SK-N-SH (cell line): ENCODE measurements around the gene RDX. TPM values are rescaled to one million over a fixed set of nuclear protein-coding genes. Genes with fewer than 3 reads are reported as not detected.

Experiments
- CTCF ChIA-PET: fragments of 300-600, 350-600 bp; formaldehyde crosslinking; extraction: SDS; loops from one replicate; lab custom pipeline; 2021; lab: Yijun Ruan, JAX
- POLR2A ChIA-PET: fragments of 350-600 bp; sonication (Branson Sonifier 250); formaldehyde crosslinking; extraction: SDS; loops from one replicate; lab custom pipeline; 2020; ENCODE audit warnings: antibody characterized with exemption, inconsistent platforms; lab: Yijun Ruan, JAX
- DNase-seq: peaks from one replicate; pipeline ENCODE4 v3.0.0; 2012
- H2AFZ ChIP-seq: fragments of 200-600 bp; sonication (generic); 2 replicates; pipeline ENCODE4 v1.8.1; 2016; ENCODE audit warnings: antibody characterized with exemption, mild to moderate bottlenecking, low read depth
- H3F3A ChIP-seq: fragments of 200-600 bp; sonication (generic); replicated peaks from 2 replicates; pipeline ENCODE3; 2016; ENCODE audit warnings: antibody characterized with exemption, mild to moderate bottlenecking; ENCODE audit not compliant: insufficient read depth
- H3K27ac ChIP-seq, 2 experiments: fragments of 200-500 bp in 1 of 2; fragments of 200-600 bp in 1 of 2; sonication (Bioruptor generic) in 1 of 2; sonication (generic), shearing (Covaris generic) in 1 of 2; 2 replicates each; pipeline versions ENCODE4 v1.5.1 to v1.6.1; 2014 to 2016; ENCODE audit warnings: low read depth in 2 of 2, inconsistent platforms in 1 of 2, low read length in 1 of 2, mild to moderate bottlenecking in 1 of 2, mixed read lengths in 1 of 2
- H3K27me3 ChIP-seq: fragments of 200-600 bp; sonication (generic), shearing (Covaris generic); 2 replicates; pipeline ENCODE4 v1.6.1; 2016; ENCODE audit warnings: mixed run types; ENCODE audit not compliant: insufficient read depth
- H3K36me3 ChIP-seq, 2 experiments: fragments of 200-500 bp in 1 of 2; fragments of 200-600 bp in 1 of 2; sonication (Bioruptor generic) in 1 of 2; sonication (generic) in 1 of 2; replicated peaks in 1 of 2; 2 replicates each; pipeline versions ENCODE3 to v1.5.1; 2014 to 2016; ENCODE audit warnings: low read length in 1 of 2, mild to moderate bottlenecking in 1 of 2; ENCODE audit not compliant: insufficient read depth in 2 of 2, control insufficient read depth in 1 of 2
- H3K4me1 ChIP-seq, 2 experiments: fragments of 200-500 bp in 1 of 2; fragments of 200-600 bp in 1 of 2; sonication (Bioruptor generic) in 1 of 2; sonication (generic), shearing (Covaris generic) in 1 of 2; 2 replicates each; pipeline versions ENCODE4 v1.5.1 to v1.6.1; 2014 to 2016; ENCODE audit warnings: low read depth in 1 of 2, low read length in 1 of 2, mixed run types in 1 of 2; ENCODE audit not compliant: insufficient read depth in 2 of 2, control insufficient read depth in 1 of 2
- H3K4me2 ChIP-seq: fragments of 200-600 bp; sonication (generic), shearing (Covaris generic); 2 replicates; pipeline ENCODE4 v1.6.1; 2017; ENCODE audit warnings: mixed run types
- H3K4me3 ChIP-seq, 2 experiments: fragments of 200-500 bp in 1 of 2; fragments of 200-600 bp in 1 of 2; sonication (Bioruptor generic) in 1 of 2; sonication (generic), shearing (Covaris generic) in 1 of 2; 2 replicates each; pipeline versions ENCODE4 v1.5.1 to v1.8.1; 2014 to 2016; ENCODE audit warnings: low read depth in 2 of 2, inconsistent platforms in 1 of 2, low read length in 1 of 2, mild to moderate bottlenecking in 1 of 2, mixed read lengths in 1 of 2, moderate library complexity in 1 of 2
- H3K79me2 ChIP-seq: fragments of 200-600 bp; sonication (generic); 2 replicates; pipeline ENCODE4 v1.8.1; 2017; ENCODE audit warnings: mild to moderate bottlenecking; ENCODE audit not compliant: insufficient read depth
- H3K9ac ChIP-seq: fragments of 200-600 bp; sonication (generic); 2 replicates; pipeline ENCODE4 v1.6.1; 2017; ENCODE audit warnings: mixed run types
- H3K9me2 ChIP-seq: fragments of 200-600 bp; sonication (generic); 2 replicates; pipeline ENCODE4 v1.6.1; 2017; ENCODE audit warnings: mixed run types
- H3K9me3 ChIP-seq: fragments of 200-600 bp; sonication (generic); 2 replicates; pipeline ENCODE4 v1.6.1; 2017; ENCODE audit warnings: mixed run types, mild to moderate bottlenecking, moderate library complexity
- H4K20me1 ChIP-seq: fragments of 200-600 bp; sonication (generic); 2 replicates; pipeline ENCODE4 v1.6.1; 2017; ENCODE audit warnings: mild to moderate bottlenecking, mixed run types; ENCODE audit not compliant: insufficient read depth
- CHD2 ChIP-seq: fragments of 150-350 bp; IDR thresholded peaks from 2 replicates; pipeline ENCODE4 v1.6.1; 2018; ENCODE audit warnings: low read length; ENCODE audit not compliant: partially characterized antibody
- EP300 ChIP-seq, 2 experiments: IDR thresholded peaks; 2 replicates each; pipeline versions ENCODE4 v1.4.0 to v1.6.1; 2012; ENCODE audit warnings: borderline replicate concordance in 1 of 2, low read depth in 1 of 2, low read length in 1 of 2
- EZH2phosphoT487 ChIP-seq: fragments of 200-600 bp; sonication (generic); IDR thresholded peaks from 2 replicates; pipeline ENCODE4 v1.6.1; 2017; ENCODE audit warnings: low read depth, mixed run types, mild to moderate bottlenecking, antibody characterized with exemption, moderate library complexity, borderline replicate concordance
- FOXM1 ChIP-seq: IDR thresholded peaks from 2 replicates; pipeline ENCODE4 v1.4.0; 2012; ENCODE audit warnings: low read depth, mild to moderate bottlenecking
- MAX ChIP-seq: IDR thresholded peaks from 2 replicates; pipeline ENCODE4 v1.4.0; 2012; ENCODE audit warnings: low read depth
- PBX3 ChIP-seq: IDR thresholded peaks from 2 replicates; pipeline ENCODE4; 2012
- SIN3A ChIP-seq: IDR thresholded peaks from 2 replicates; pipeline ENCODE4 v1.6.1; 2012; ENCODE audit warnings: low read depth, mild to moderate bottlenecking, low read length, moderate library complexity, borderline replicate concordance
- TCF12 ChIP-seq: IDR thresholded peaks from 2 replicates; pipeline ENCODE4 v1.4.0; 2012
- USF1 ChIP-seq: IDR thresholded peaks from 2 replicates; pipeline ENCODE4 v1.4.0; 2012; ENCODE audit warnings: low read depth, borderline replicate concordance
- USF2 ChIP-seq: fragments of 150-350 bp; IDR thresholded peaks from 2 replicates; pipeline ENCODE4 v1.6.1; 2017; ENCODE audit warnings: antibody characterized with exemption, low read length, low read depth, borderline replicate concordance
- YY1 ChIP-seq: IDR thresholded peaks from 2 replicates; pipeline ENCODE4 v1.4.0; 2012; ENCODE audit warnings: low read depth, mild to moderate bottlenecking
- ZBTB33 ChIP-seq: IDR thresholded peaks from 2 replicates; pipeline ENCODE4 v1.4.0; 2012; ENCODE audit warnings: low read depth, borderline replicate concordance
- WGBS: methylation state at CpG from one replicate; pipeline ENCODE4 v1.1.6; 2017; ENCODE audit warnings: low lambda C conversion rate; 5-methylcytosine and 5-hydroxymethylcytosine counted together
- polyA plus RNA-seq, 3 experiments: library from polyadenylated mRNA; depleted of rRNA; stranded (reverse); fragments of >200 nt; gene quantifications; 2 replicates each; pipeline ENCODE4 v1.2.3, GENCODE V29; 2012

RDX gene
- polyA plus RNA-seq, 1 of the 3 experiments (the other 2 are of a cell fraction), result 29.4 TPM

GRCh38 chr11:110235966-110236365 is 60.4 kb downstream of the RDX start (continued):
- no peak for TF ChIP-seq PBX3

GRCh38 chr11:110230377-110230776 is 66.0 kb downstream of the RDX start:
- Histone ChIP-seq H3K4me2 (no peak overlapping the region), H4K20me1 (no peaks in the 10 kb centered on the region), H3K9me2 (no peaks in the 10 kb centered on the region), H3K79me2 (no peaks in the 10 kb centered on the region), H3K4me1 (no peaks in the 10 kb centered on the region), H3K27ac (no peak overlapping the region), H3K9ac (no peak overlapping the region), H2AFZ (no peak overlapping the region), H3K36me3 (peaks cover 49 to 79% of the 10 kb centered on the region in 2 experiments), H3K9me3 (no peaks in the 10 kb centered on the region), H3K27me3 (no peaks in the 10 kb centered on the region), H3F3A (peaks cover 3% of the 10 kb centered on the region), H3K4me3 (no peak overlapping the region)
- 93% methylated on average over 3 of the region's 3 CpGs for WGBS
- TF ChIP-seq USF1 (no peak), SIN3A (no peak), TCF12 (no peak), FOXM1 (no peak), USF2 (no peak), MAX (no peak), EZH2phosphoT487 (no peak), YY1 (no peak), EP300 (IDR thresholded peaks at IDR 0.05; ENCODE audit: borderline replicate concordance in 1 of 2, low read depth in 1 of 2, low read length in 1 of 2) (no peak), CHD2 (no peak), ZBTB33 (no peak)
- DNase-seq, result no peak
- POLR2A ChIA-PET, result no interaction called here
- CTCF ChIA-PET, result interaction anchor here (1.3 kb wide), 1 partner anchor 30 kb away, joined by 4 read pairs; no protein-coding TSS in a partner anchor
